Measurements from ENCODE around the gene IGFLR1.
A peak's percentile ranks its signal among the peaks of the same experiment; 100 is the strongest.

The IGFLR1 gene

DNA sequence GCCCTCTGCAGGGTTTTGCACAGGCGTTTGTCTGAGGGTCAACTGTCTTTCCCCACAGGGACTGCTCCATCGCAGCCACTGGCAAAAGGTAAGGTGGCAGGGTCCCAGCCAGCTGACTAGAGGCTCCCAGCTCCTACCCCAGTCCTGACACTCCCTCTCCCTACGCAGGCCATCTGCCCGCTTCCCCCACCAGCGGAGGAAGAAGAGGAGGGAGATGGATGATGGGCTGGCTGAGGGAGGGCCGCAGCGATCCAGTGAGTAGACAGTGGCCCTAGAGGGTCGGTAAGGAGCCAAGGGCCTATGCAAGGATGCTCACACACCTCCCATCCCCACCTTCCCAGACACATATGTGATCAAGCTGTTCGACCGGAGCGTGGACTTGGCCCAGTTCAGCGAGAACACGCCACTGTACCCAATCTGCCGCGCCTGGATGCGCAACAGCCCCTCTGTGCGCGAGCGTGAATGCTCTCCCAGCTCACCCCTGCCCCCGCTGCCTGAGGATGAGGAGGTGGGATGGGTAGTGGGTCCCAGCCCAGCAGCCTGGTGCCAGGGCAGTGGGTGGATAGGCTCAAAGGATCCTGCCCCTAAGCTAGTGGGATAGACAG, 10.6 kb upstream of the IGFLR1 start:
- no peaks in the 10 kb centered on the region for H3K9me3 ChIP-seq (ENCODE audit: control insufficient read depth in 1 of 2, low read length in 2 of 2)
- H3K4me3 ChIP-seq (ENCODE audit: low read depth in 1 of 2, low read length in 2 of 2): no peak overlapping the region
- H3K27ac ChIP-seq (ENCODE audit: low read length): no peak overlapping the region
- peaks cover 4 to 43% of the 10 kb centered on the region in 2 donors for H3K4me1 ChIP-seq (ENCODE audit: control insufficient read depth in 1 of 2, insufficient read depth in 2 of 2, low read length in 2 of 2)
- H3K36me3 ChIP-seq (ENCODE audit: control insufficient read depth in 1 of 2, insufficient read depth in 2 of 2, low read length in 2 of 2): peaks cover 13 to 32% of the 10 kb centered on the region in 2 donors
- H3K27me3 ChIP-seq (ENCODE audit: low read depth, low read length): no peaks in the 10 kb centered on the region

DNA sequence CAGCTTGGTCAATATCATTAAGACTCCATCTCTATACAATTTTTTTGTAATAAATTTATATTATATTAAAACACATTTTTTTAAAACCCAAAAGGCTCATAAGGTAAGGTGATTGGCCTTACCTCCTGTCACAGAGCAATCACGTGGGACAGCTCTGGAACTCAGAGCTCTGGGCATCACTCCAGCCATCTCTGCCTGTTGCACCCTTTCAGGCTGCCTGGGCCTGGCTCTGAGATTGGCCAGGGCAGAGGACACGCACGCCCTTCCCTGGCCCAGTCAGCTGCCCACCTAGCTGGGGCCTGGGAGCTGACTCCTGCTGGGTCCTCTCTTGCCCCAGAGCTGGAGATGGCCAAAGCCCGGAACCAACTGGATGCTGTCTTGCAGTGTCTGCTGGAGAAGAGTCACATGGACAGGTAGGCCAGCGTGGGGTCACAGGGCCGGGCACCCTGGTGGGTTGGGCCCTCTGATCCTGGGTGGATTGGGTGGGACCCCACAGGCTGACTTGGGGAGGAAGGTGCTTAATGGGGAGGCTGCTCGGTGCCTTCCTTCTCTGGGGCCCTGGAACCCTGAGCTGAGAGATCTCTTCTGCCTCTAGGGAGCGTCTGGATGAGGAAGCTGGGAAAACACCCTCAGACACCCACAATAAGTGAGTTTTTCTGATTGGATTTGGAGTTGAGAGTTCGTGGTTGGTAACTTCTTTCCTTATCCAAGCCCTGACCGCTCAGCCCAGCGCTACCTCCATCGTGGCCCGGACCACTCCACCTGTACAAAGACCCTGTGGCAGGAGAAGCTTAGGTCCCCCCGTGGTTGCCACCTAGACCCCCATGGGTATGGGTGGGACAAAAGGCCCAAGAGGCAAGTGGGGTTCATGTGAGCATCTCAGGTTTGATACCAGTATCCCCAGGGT, 9.8 kb upstream of the IGFLR1 start:
- H3K4me3 ChIP-seq (ENCODE audit: low read depth in 1 of 2, low read length in 2 of 2): no peak overlapping the region
- peaks cover 3 to 42% of the 10 kb centered on the region in 2 donors for H3K4me1 ChIP-seq (ENCODE audit: control insufficient read depth in 1 of 2, insufficient read depth in 2 of 2, low read length in 2 of 2)
- peaks cover 13 to 30% of the 10 kb centered on the region in 2 donors for H3K36me3 ChIP-seq (ENCODE audit: control insufficient read depth in 1 of 2, insufficient read depth in 2 of 2, low read length in 2 of 2)
- H3K9me3 ChIP-seq (ENCODE audit: control insufficient read depth in 1 of 2, low read length in 2 of 2): no peaks in the 10 kb centered on the region
- no peaks in the 10 kb centered on the region for H3K27me3 ChIP-seq (ENCODE audit: low read depth, low read length)
- no peak overlapping the region for H3K27ac ChIP-seq (ENCODE audit: low read length)

DNA sequence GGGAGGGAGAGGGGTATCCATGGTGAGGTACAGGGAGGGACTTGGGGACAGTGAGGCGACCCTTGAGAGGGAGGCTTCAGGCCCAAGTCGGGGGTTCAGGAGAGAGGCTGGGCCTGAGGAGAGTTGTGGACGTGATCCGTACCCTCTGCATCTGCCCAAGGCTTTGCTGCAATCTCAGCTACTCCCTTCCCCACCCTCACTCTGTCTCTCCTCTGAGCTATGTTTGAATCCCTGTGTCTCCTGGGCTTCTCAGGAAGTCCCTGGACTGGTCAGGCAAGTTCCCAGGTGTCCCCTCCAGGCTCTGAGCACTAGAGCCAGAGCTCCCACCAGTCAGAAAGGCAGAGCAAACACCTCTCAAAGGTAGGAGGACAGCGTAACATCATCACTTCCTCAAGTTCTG, 7.9 kb upstream of the IGFLR1 start:
- Histone ChIP-seq H3K27me3 (ENCODE audit: low read depth, low read length) (no peaks in the 10 kb centered on the region), H3K36me3 (ENCODE audit: control insufficient read depth in 1 of 2, insufficient read depth in 2 of 2, low read length in 2 of 2) (peaks cover 13 to 28% of the 10 kb centered on the region in 2 donors), H3K9me3 (ENCODE audit: control insufficient read depth in 1 of 2, low read length in 2 of 2) (no peaks in the 10 kb centered on the region), H3K4me1 (ENCODE audit: control insufficient read depth in 1 of 2, insufficient read depth in 2 of 2, low read length in 2 of 2) (peaks cover 5 to 47% of the 10 kb centered on the region in 2 donors), H3K27ac (ENCODE audit: low read length) (no peak overlapping the region), H3K4me3 (ENCODE audit: low read depth in 1 of 2, low read length in 2 of 2) (no peak overlapping the region)

DNA sequence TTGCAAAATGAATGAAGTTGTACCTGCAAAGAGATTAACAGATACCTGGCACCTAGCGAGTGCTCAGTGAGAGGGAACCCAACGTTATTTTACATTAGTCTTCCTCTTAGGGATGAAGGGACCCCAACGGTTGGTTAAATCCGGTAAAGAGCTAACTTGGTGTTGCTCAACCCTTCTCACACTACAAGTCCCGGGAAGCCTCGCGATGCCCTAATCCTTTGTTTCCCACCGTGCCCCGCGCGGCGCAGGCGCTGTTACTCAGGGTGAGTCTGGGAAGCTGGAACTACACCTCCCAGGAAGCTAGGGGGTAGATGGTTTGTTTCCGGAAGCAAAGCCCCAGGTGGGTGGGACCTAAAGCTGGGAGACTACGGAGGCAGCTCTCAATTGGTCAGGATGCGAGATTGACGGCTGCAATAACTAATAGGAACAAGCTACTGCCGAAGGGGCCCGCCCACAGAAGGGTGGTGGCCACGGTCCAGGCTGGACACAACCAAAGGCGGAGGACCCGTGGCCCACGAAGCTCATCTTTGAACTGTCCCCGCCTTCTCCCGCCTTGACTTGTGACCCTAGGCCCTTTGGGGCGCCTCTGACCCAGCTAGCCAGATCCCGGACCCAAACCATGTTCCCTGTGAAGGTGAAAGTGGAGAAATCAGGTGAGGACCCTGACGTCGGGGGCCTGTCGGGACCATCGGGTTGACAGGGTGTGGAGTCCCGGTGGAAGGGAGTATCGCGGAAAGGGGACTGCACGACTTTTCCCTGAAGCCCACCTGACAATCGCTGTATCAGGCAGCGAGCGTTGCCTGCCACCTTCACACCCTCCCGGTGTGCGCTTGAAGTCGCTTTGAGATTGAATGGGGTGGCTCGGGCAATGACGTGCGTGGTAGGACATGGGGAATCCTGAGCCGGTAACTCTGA, 6.1 kb upstream of the IGFLR1 start, which contains the start of gene LIN37:
LIN37 (plus strand) TSS at position 471 of the 915 bp plus-strand sequence; CDS start at position 620, 149 bp downstream.
- no peaks in the 10 kb centered on the region for H3K9me3 ChIP-seq (ENCODE audit: control insufficient read depth in 1 of 2, low read length in 2 of 2)
- H3K4me1 ChIP-seq (ENCODE audit: control insufficient read depth in 1 of 2, insufficient read depth in 2 of 2, low read length in 2 of 2): peaks cover 14 to 41% of the 10 kb centered on the region in 2 donors
- peak within 1 kb of the TSS; percentile 76 to 98 for H3K4me3 ChIP-seq (ENCODE audit: low read depth in 1 of 2, low read length in 2 of 2)

DNA sequence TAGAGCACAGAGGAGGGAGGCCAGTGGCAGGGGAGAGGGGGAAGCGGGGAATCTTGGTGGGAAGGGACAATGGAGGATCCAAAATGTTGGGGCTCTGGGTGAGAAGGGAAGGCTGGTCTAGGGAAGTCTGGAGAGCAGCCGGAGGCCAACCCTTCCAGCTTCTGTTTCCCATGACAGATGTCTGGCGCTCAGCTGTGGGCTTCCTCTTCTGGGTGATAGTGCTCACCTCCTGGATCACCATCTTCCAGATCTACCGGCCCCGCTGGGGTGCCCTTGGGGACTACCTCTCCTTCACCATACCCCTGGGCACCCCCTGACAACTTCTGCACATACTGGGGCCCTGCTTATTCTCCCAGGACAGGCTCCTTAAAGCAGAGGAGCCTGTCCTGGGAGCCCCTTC, 4.3 kb upstream of the IGFLR1 start:
- Histone ChIP-seq H3K4me1 (ENCODE audit: control insufficient read depth in 1 of 2, insufficient read depth in 2 of 2, low read length in 2 of 2) (peaks cover 14 to 41% of the 10 kb centered on the region in 2 donors), H3K4me3 (ENCODE audit: low read depth in 1 of 2, low read length in 2 of 2) (peak overlapping the region; percentile 90 to 94), H3K27ac (ENCODE audit: low read length) (peak overlapping the region; percentile 95), H3K9me3 (ENCODE audit: control insufficient read depth in 1 of 2, low read length in 2 of 2) (no peaks in the 10 kb centered on the region), H3K27me3 (ENCODE audit: low read depth, low read length) (no peaks in the 10 kb centered on the region), H3K36me3 (ENCODE audit: control insufficient read depth in 1 of 2, insufficient read depth in 2 of 2, low read length in 2 of 2) (peaks cover 0 to 16% of the 10 kb centered on the region in 2 donors)

More for the DNA sequence above, 6.1 kb upstream of the IGFLR1 start, which contains the start of gene LIN37:
- H3K27ac ChIP-seq (ENCODE audit: low read length): peak within 1 kb of the TSS; percentile 86
- peaks cover 8 to 24% of the 10 kb centered on the region in 2 donors for H3K36me3 ChIP-seq (ENCODE audit: control insufficient read depth in 1 of 2, insufficient read depth in 2 of 2, low read length in 2 of 2)
- no peaks in the 10 kb centered on the region for H3K27me3 ChIP-seq (ENCODE audit: low read depth, low read length)

DNA sequence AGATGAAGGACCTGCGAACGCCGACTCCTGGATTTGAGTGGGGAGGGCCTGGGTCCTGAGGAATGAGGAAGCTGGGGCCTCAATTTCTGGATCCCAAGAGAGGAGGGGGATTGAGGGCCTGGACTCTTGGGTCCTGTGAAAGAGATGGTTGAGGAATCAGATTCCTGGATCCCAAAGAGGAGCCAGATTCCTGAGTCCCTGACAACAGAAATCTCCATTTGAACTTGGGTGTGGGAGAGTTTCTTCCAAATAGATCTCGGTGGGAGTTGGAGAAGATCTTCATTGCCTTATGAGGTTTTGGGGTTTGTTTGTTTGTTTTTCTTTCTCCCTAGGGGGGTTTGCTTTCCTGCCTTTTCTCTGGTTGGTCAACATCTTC, 3.8 kb upstream of the IGFLR1 start:
- no peaks in the 10 kb centered on the region for H3K9me3 ChIP-seq (ENCODE audit: control insufficient read depth in 1 of 2, low read length in 2 of 2)
- peaks cover 0 to 16% of the 10 kb centered on the region in 2 donors for H3K36me3 ChIP-seq (ENCODE audit: control insufficient read depth in 1 of 2, insufficient read depth in 2 of 2, low read length in 2 of 2)
- H3K27me3 ChIP-seq (ENCODE audit: low read depth, low read length): no peaks in the 10 kb centered on the region
- peaks cover 14 to 43% of the 10 kb centered on the region in 2 donors for H3K4me1 ChIP-seq (ENCODE audit: control insufficient read depth in 1 of 2, insufficient read depth in 2 of 2, low read length in 2 of 2)
- H3K4me3 ChIP-seq (ENCODE audit: low read depth in 1 of 2, low read length in 2 of 2): peak overlapping the region; percentile 90 to 94
- H3K27ac ChIP-seq (ENCODE audit: low read length): peak overlapping the region; percentile 95

DNA sequence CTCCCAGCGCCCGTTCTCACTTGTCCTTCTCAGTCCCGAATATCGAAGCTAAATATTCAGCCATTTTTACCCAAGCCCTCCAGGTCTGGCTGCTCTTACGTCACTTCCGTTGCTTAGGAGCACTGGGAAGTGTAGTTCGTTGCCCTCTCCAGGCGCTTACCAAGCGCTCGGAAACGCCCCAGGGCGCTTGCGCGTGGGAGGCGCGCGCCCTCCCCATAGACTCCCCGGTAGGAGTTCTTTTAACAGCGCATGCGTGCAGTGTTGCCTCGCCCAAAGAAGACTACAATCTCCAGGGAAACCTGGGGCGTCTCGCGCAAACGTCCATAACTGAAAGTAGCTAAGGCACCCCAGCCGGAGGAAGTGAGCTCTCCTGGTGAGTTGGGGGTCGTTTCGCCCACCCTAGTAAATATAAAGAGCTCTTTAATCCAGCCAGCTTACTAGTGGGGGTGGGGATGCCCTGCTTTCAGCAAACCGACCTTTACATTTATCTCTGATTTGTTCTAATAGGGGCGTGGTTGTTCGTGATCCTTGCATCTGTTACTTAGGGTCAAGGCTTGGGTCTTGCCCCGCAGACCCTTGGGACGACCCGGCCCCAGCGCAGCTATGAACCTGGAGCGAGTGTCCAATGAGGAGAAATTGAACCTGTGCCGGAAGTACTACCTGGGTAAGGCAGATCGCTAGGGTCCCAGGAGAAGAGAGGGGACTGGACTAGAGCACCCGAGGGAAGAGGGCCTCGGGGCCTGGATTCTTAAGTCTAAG, 3.3 kb upstream of the IGFLR1 start, which contains the start of the genes PSENEN and U2AF1L4:
PSENEN (plus strand) TSS at position 324 of the 759 bp plus-strand sequence; CDS start at position 604, 280 bp downstream.
U2AF1L4 (minus strand) TSS at position 91 of the 759 bp plus-strand sequence; CDS start at position 64, 27 bp downstream.
- peak within 1 kb of the TSS; percentile 98 for H3K27ac ChIP-seq (ENCODE audit: low read length)
- no peaks in the 10 kb centered on the region for H3K27me3 ChIP-seq (ENCODE audit: low read depth, low read length)
- peaks cover 14 to 47% of the 10 kb centered on the region in 2 donors for H3K4me1 ChIP-seq (ENCODE audit: control insufficient read depth in 1 of 2, insufficient read depth in 2 of 2, low read length in 2 of 2)
- H3K9me3 ChIP-seq (ENCODE audit: control insufficient read depth in 1 of 2, low read length in 2 of 2): no peaks in the 10 kb centered on the region
- peaks cover 0 to 16% of the 10 kb centered on the region in 2 donors for H3K36me3 ChIP-seq (ENCODE audit: control insufficient read depth in 1 of 2, insufficient read depth in 2 of 2, low read length in 2 of 2)
- peak within 1 kb of the TSS; percentile 90 to 94 for H3K4me3 ChIP-seq (ENCODE audit: low read depth in 1 of 2, low read length in 2 of 2)

DNA sequence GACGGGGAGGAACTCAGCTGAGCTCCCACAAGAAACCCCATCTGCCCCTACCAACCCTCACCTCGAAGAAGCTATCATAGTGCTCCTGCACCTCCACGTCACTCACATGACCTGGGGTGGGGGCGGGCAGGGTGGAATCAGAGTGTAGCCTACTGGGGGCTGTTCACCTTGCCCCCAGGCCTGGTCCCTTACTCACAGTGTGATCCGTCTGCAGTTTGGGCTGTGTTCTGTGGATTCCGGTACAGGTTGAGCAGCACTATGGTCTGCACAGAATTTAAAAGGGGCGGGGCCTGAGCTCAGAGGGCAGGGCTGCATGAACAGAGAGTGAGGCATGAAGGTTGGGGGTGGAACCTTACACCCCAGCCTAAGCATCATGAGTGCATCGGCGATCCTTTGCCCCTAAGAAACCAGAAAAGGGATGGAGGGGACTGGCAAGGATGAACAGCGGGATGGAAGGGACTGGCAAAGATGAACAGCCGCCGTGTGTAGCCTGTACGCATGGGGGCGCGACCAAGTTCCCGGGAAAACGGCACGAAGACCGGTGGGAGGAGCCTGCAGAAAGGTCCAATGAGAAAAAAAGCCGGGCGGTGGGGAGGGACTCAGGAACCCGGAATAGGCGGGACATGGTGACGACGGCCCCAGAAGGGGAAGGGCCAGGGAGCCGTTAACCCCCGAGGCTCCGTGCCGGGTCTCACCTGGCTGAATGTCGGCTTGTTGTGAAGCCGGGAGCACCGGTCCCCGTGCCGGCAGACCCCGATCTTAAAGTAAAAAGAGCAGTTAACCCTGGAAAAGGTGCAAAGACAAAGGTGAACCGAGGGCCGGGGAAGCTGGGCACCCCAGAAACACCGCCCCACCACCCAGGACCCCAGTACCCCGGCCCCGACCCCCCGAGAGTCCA, 2.4 kb upstream of the IGFLR1 start:
- H3K36me3 ChIP-seq (ENCODE audit: control insufficient read depth in 1 of 2, insufficient read depth in 2 of 2, low read length in 2 of 2): peaks cover 0 to 16% of the 10 kb centered on the region in 2 donors
- no peaks in the 10 kb centered on the region for H3K9me3 ChIP-seq (ENCODE audit: control insufficient read depth in 1 of 2, low read length in 2 of 2)
- H3K27ac ChIP-seq (ENCODE audit: low read length): peak overlapping the region; percentile 98
- no peaks in the 10 kb centered on the region for H3K27me3 ChIP-seq (ENCODE audit: low read depth, low read length)
- H3K4me3 ChIP-seq (ENCODE audit: low read depth in 1 of 2, low read length in 2 of 2): peak overlapping the region; percentile 90 to 94
- peaks cover 17 to 43% of the 10 kb centered on the region in 2 donors for H3K4me1 ChIP-seq (ENCODE audit: control insufficient read depth in 1 of 2, insufficient read depth in 2 of 2, low read length in 2 of 2)

DNA sequence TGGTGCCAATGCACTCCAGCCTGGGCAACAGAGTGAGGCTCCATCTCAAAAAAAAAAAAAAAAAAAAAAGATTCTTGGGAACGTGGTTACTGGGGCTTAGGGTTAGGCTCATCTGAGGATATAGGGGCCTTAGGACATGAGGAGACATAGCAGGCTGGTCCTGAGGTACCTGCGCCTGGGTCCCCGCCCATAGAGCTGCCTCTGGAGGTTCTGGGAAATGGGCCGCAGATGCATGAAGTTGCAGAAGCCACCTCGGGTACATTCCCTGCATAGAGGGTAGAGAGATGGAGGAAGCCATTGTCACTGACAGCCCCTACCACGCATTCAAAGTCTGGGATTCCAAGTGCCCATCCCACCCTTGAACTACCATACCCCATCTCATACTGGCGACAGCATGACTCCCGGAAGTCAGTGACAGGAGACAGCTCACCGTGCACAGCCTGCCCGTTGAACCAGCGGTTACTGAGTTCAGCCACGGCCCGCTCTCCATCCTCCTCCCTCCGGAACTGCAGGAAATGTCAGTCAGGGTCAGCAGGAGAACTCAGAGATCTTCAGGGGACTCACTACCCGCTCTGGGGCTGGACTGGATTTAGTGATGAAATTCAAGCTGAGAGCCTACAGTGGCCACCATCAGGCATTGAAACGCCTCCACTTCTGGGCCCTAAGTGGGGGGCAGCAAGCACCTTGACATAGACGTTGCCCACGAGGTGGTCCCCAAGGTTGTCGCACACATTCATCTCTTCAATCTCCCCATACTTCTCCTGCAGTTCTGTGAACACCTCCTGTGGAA, 1.6 kb upstream of the IGFLR1 start:
- H3K36me3 ChIP-seq (ENCODE audit: control insufficient read depth in 1 of 2, insufficient read depth in 2 of 2, low read length in 2 of 2): peaks cover under 1 to 19% of the 10 kb centered on the region in 2 donors
- H3K4me1 ChIP-seq (ENCODE audit: control insufficient read depth in 1 of 2, insufficient read depth in 2 of 2, low read length in 2 of 2): peaks cover 18 to 39% of the 10 kb centered on the region in 2 donors
- H3K27ac ChIP-seq (ENCODE audit: low read length): no peak overlapping the region

More for the DNA sequence above, 1.6 kb upstream of the IGFLR1 start:
- Histone ChIP-seq H3K27me3 (ENCODE audit: low read depth, low read length) (no peaks in the 10 kb centered on the region), H3K9me3 (ENCODE audit: control insufficient read depth in 1 of 2, low read length in 2 of 2) (no peaks in the 10 kb centered on the region), H3K4me3 (ENCODE audit: low read depth in 1 of 2, low read length in 2 of 2) (peak overlapping the region; percentile 90 to 94)
